ENCODE measurements around the gene GLIS1.

DNA sequence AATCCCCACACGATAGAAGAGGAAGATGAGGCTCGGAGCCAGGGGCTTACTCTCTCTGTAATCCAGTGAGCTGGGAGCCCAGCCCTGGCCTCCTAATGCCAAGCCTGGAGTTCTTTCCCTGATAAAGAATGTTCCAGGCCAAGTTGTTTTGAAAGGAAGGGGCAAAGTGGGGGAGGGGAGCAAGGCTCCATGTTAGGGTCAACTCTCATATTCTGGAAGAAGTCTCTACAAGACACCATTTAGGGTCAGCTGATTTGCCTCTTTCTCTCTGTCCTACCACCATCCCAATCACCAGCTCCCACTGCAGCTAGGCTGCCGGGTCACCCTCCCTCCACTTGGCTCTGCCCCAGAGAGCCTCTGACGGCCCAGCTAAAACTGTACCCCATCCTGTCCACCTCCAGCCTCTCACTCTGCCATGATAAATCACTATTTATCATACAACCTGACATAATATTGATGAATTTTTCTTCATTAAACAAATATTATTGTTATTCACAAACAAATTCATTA, 95.0 kb downstream of the GLIS1 start:
- TF ChIP-seq POLR2A (IDR thresholded peaks at IDR 0.05) (no peak), EP300 (IDR thresholded peaks at IDR 0.05) (no peak)
- TF ChIP-seq, protein P1, sequence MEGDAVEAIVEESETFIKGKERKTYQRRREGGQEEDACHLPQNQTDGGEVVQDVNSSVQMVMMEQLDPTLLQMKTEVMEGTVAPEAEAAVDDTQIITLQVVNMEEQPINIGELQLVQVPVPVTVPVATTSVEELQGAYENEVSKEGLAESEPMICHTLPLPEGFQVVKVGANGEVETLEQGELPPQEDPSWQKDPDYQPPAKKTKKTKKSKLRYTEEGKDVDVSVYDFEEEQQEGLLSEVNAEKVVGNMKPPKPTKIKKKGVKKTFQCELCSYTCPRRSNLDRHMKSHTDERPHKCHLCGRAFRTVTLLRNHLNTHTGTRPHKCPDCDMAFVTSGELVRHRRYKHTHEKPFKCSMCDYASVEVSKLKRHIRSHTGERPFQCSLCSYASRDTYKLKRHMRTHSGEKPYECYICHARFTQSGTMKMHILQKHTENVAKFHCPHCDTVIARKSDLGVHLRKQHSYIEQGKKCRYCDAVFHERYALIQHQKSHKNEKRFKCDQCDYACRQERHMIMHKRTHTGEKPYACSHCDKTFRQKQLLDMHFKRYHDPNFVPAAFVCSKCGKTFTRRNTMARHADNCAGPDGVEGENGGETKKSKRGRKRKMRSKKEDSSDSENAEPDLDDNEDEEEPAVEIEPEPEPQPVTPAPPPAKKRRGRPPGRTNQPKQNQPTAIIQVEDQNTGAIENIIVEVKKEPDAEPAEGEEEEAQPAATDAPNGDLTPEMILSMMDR (IDR thresholded peaks at IDR 0.05) = no peak

All from stomach (tissue), 4 donors.